Measurements from ENCODE around the gene UIMC1.

The UIMC1 gene

GRCh38 chr5:176889321-176890280, 117.0 kb downstream of the UIMC1 start:
- H3K36me3 ChIP-seq (ENCODE audit: insufficient read depth, low read length) = no peaks in the 10 kb centered on the region
- H3K27ac ChIP-seq (ENCODE audit: low read depth, low read length) = no peak overlapping the region

GRCh38 chr5:176888865-176889165, 117.8 kb downstream of the UIMC1 start:
- Histone ChIP-seq H3K9me3 (ENCODE audit: low read length) (no peaks in the 10 kb centered on the region), H3K4me1 (ENCODE audit: insufficient read depth, low read length) (no peaks in the 10 kb centered on the region), H3K9ac (ENCODE audit: low read length) (no peak overlapping the region), H3K27me3 (ENCODE audit: control insufficient read depth in 1 of 2, insufficient read depth in 2 of 2, low read length in 2 of 2) (no peaks in the 10 kb centered on the region), H3K4me3 (ENCODE audit: low read depth in 1 of 2, low read length in 2 of 2) (no peak overlapping the region), H3K27ac (ENCODE audit: low read depth, low read length) (no peak overlapping the region), H3K36me3 (ENCODE audit: insufficient read depth, low read length) (no peaks in the 10 kb centered on the region)

More at GRCh38 chr5:176889321-176890280, 117.0 kb downstream of the UIMC1 start:
- no peaks in the 10 kb centered on the region for H3K9me3 ChIP-seq (ENCODE audit: low read length)
- H3K4me1 ChIP-seq (ENCODE audit: insufficient read depth, low read length) = no peaks in the 10 kb centered on the region
- H3K4me3 ChIP-seq (ENCODE audit: low read depth in 1 of 2, low read length in 2 of 2) = no peak overlapping the region
- no peaks in the 10 kb centered on the region for H3K27me3 ChIP-seq (ENCODE audit: control insufficient read depth in 1 of 2, insufficient read depth in 2 of 2, low read length in 2 of 2)
- H3K9ac ChIP-seq (ENCODE audit: low read length) = no peak overlapping the region

GRCh38 chr5:176888016-176888864, 118.3 kb downstream of the UIMC1 start:
- H3K36me3 ChIP-seq (ENCODE audit: insufficient read depth, low read length) = no peaks in the 10 kb centered on the region
- no peaks in the 10 kb centered on the region for H3K4me1 ChIP-seq (ENCODE audit: insufficient read depth, low read length)
- H3K4me3 ChIP-seq (ENCODE audit: low read depth in 1 of 2, low read length in 2 of 2) = no peak overlapping the region
- H3K9me3 ChIP-seq (ENCODE audit: low read length) = no peaks in the 10 kb centered on the region
- no peak overlapping the region for H3K27ac ChIP-seq (ENCODE audit: low read depth, low read length)
- no peaks in the 10 kb centered on the region for H3K27me3 ChIP-seq (ENCODE audit: control insufficient read depth in 1 of 2, insufficient read depth in 2 of 2, low read length in 2 of 2)
- H3K9ac ChIP-seq (ENCODE audit: low read length) = no peak overlapping the region

GRCh38 chr5:176887252-176887849, 119.2 kb downstream of the UIMC1 start:
- Histone ChIP-seq H3K27ac (ENCODE audit: low read depth, low read length) (no peak overlapping the region), H3K4me3 (ENCODE audit: low read depth in 1 of 2, low read length in 2 of 2) (no peak overlapping the region), H3K4me1 (ENCODE audit: insufficient read depth, low read length) (no peaks in the 10 kb centered on the region), H3K9ac (ENCODE audit: low read length) (no peak overlapping the region), H3K9me3 (ENCODE audit: low read length) (no peaks in the 10 kb centered on the region), H3K27me3 (ENCODE audit: control insufficient read depth in 1 of 2, insufficient read depth in 2 of 2, low read length in 2 of 2) (no peaks in the 10 kb centered on the region), H3K36me3 (ENCODE audit: insufficient read depth, low read length) (no peaks in the 10 kb centered on the region)

- Histone ChIP-seq H3K36me3 (ENCODE audit: insufficient read depth, low read length) (no peaks in the 10 kb centered on the region), H3K4me1 (ENCODE audit: insufficient read depth, low read length) (no peaks in the 10 kb centered on the region), H3K27me3 (ENCODE audit: control insufficient read depth in 1 of 2, insufficient read depth in 2 of 2, low read length in 2 of 2) (no peaks in the 10 kb centered on the region)
Measured at GRCh38 chr5:176886336-176887251, 120.0 kb downstream of the UIMC1 start.

GRCh38 chr5:176884571-176884890, 122.0 kb downstream of the UIMC1 start:
- H3K9ac ChIP-seq (ENCODE audit: low read length) = no peak overlapping the region
- no peaks in the 10 kb centered on the region for H3K27me3 ChIP-seq (ENCODE audit: control insufficient read depth in 1 of 2, insufficient read depth in 2 of 2, low read length in 2 of 2)
- H3K9me3 ChIP-seq (ENCODE audit: low read length) = no peaks in the 10 kb centered on the region
- H3K4me3 ChIP-seq (ENCODE audit: low read depth in 1 of 2, low read length in 2 of 2) = no peak overlapping the region
- no peaks in the 10 kb centered on the region for H3K36me3 ChIP-seq (ENCODE audit: insufficient read depth, low read length)
- no peak overlapping the region for H3K27ac ChIP-seq (ENCODE audit: low read depth, low read length)
- H3K4me1 ChIP-seq (ENCODE audit: insufficient read depth, low read length) = no peaks in the 10 kb centered on the region

More at GRCh38 chr5:176886336-176887251, 120.0 kb downstream of the UIMC1 start:
- no peak overlapping the region for H3K9ac ChIP-seq (ENCODE audit: low read length)
- H3K4me3 ChIP-seq (ENCODE audit: low read depth in 1 of 2, low read length in 2 of 2) = no peak overlapping the region
- no peaks in the 10 kb centered on the region for H3K9me3 ChIP-seq (ENCODE audit: low read length)
- no peak overlapping the region for H3K27ac ChIP-seq (ENCODE audit: low read depth, low read length)

GRCh38 chr5:176883700-176884570, 122.6 kb downstream of the UIMC1 start:
- no peak overlapping the region for H3K27ac ChIP-seq (ENCODE audit: low read depth, low read length)

GRCh38 chr5:176882567-176882903, 124.0 kb downstream of the UIMC1 start:
- no peak overlapping the region for H3K9ac ChIP-seq (ENCODE audit: low read length)
- H3K4me1 ChIP-seq (ENCODE audit: insufficient read depth, low read length) = no peaks in the 10 kb centered on the region
- no peaks in the 10 kb centered on the region for H3K36me3 ChIP-seq (ENCODE audit: insufficient read depth, low read length)
- H3K9me3 ChIP-seq (ENCODE audit: low read length) = no peaks in the 10 kb centered on the region
- H3K27ac ChIP-seq (ENCODE audit: low read depth, low read length) = no peak overlapping the region
- H3K4me3 ChIP-seq (ENCODE audit: low read depth in 1 of 2, low read length in 2 of 2) = no peak overlapping the region
- no peaks in the 10 kb centered on the region for H3K27me3 ChIP-seq (ENCODE audit: control insufficient read depth in 1 of 2, insufficient read depth in 2 of 2, low read length in 2 of 2)

More at GRCh38 chr5:176883700-176884570, 122.6 kb downstream of the UIMC1 start:
- no peaks in the 10 kb centered on the region for H3K9me3 ChIP-seq (ENCODE audit: low read length)
- H3K36me3 ChIP-seq (ENCODE audit: insufficient read depth, low read length) = no peaks in the 10 kb centered on the region
- H3K9ac ChIP-seq (ENCODE audit: low read length) = no peak overlapping the region
- H3K27me3 ChIP-seq (ENCODE audit: control insufficient read depth in 1 of 2, insufficient read depth in 2 of 2, low read length in 2 of 2) = no peaks in the 10 kb centered on the region
- H3K4me1 ChIP-seq (ENCODE audit: insufficient read depth, low read length) = no peaks in the 10 kb centered on the region
- H3K4me3 ChIP-seq (ENCODE audit: low read depth in 1 of 2, low read length in 2 of 2) = no peak overlapping the region

- Histone ChIP-seq H3K27me3 (ENCODE audit: control insufficient read depth in 1 of 2, insufficient read depth in 2 of 2, low read length in 2 of 2) (peaks cover 0 to 4% of the 10 kb centered on the region in 2 donors), H3K4me3 (ENCODE audit: low read depth in 1 of 2, low read length in 2 of 2) (no peak overlapping the region), H3K36me3 (ENCODE audit: insufficient read depth, low read length) (no peaks in the 10 kb centered on the region), H3K4me1 (ENCODE audit: insufficient read depth, low read length) (no peaks in the 10 kb centered on the region), H3K27ac (ENCODE audit: low read depth, low read length) (no peak overlapping the region), H3K9me3 (ENCODE audit: low read length) (no peaks in the 10 kb centered on the region), H3K9ac (ENCODE audit: low read length) (no peak overlapping the region)
Measured at GRCh38 chr5:176881816-176882566, 124.6 kb downstream of the UIMC1 start.
